ENCODE results near the gene RAB25.
A peak's percentile ranks its signal among the peaks of the same experiment; 100 is the strongest.
"Not testable (repeated sequence)": the region's sequence is repeated elsewhere in the genome, so short reads cannot be mapped to it uniquely, and the experiment has no call there.

Gene RAB25

DNA sequence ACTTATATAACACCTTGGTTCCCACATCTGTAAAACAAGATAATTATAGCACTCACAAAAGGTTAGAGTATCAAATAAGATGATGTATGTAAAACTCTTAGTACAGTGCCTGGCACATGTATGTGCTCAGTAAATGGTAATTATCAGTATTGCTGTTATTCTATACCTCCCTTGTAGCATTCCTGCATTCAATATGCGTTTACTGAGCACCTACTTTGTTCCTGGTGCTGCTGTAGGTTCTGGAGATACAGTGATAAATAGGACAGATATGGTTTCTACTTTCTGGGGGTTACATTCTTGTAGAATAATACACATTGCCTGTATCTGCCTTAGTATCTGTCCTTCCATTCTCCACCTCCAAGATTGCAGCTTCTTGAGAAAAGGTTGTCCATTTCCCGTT lies 39.0 kb upstream of the RAB25 start:
- DNase-seq (ENCODE audit: low read depth), result no peak
- TF ChIP-seq, protein P1, sequence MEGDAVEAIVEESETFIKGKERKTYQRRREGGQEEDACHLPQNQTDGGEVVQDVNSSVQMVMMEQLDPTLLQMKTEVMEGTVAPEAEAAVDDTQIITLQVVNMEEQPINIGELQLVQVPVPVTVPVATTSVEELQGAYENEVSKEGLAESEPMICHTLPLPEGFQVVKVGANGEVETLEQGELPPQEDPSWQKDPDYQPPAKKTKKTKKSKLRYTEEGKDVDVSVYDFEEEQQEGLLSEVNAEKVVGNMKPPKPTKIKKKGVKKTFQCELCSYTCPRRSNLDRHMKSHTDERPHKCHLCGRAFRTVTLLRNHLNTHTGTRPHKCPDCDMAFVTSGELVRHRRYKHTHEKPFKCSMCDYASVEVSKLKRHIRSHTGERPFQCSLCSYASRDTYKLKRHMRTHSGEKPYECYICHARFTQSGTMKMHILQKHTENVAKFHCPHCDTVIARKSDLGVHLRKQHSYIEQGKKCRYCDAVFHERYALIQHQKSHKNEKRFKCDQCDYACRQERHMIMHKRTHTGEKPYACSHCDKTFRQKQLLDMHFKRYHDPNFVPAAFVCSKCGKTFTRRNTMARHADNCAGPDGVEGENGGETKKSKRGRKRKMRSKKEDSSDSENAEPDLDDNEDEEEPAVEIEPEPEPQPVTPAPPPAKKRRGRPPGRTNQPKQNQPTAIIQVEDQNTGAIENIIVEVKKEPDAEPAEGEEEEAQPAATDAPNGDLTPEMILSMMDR (IDR thresholded peaks at IDR 0.05; ENCODE audit: low read depth, low read length, missing control alignments), result no peak
- H3K4me3 ChIP-seq (ENCODE audit: low read depth, low read length), result no peak overlapping the region

GRCh38 chr1:156024801-156025200 lies 36.2 kb upstream of the RAB25 start:
- no peak overlapping the region for H3K4me3 ChIP-seq (ENCODE audit: low read depth, low read length)
- TF ChIP-seq, protein P1 (IDR thresholded peaks at IDR 0.05; ENCODE audit: low read depth, low read length, missing control alignments), result no peak
- no peak for DNase-seq (ENCODE audit: low read depth)

DNA sequence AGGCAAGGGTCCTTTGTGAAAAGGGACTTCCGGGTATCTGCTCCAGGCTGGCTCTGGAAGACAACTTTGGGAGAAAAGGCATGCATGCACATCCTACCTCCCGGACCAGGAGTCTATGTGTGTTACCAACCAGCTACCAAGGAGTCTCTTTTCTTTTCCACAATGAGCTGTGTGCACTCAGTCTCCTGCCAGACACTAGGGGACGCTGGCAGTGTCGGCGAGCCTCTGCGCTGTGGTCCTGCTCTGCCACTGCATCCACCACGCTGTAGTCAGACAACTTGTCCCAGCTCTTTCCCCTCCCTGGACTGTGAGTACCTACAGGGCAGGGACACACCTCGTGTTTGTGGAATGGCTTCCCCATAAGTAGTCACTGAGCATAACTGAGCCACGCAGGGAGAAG lies 35.1 kb upstream of the RAB25 start:
- no peak overlapping the region for H3K4me3 ChIP-seq (ENCODE audit: low read depth, low read length)
- TF ChIP-seq, protein P1 (IDR thresholded peaks at IDR 0.05; ENCODE audit: low read depth, low read length, missing control alignments), result peak; percentile 71
- DNase-seq (ENCODE audit: low read depth), result no peak

- no peak for DNase-seq (ENCODE audit: low read depth)
- TF ChIP-seq, protein P1 (IDR thresholded peaks at IDR 0.05; ENCODE audit: low read depth, low read length, missing control alignments), result no peak
- no peak overlapping the region for H3K4me3 ChIP-seq (ENCODE audit: low read depth, low read length)
These were observed 34.4 kb upstream of the RAB25 start for GRCh38 chr1:156026588-156026987.

DNA sequence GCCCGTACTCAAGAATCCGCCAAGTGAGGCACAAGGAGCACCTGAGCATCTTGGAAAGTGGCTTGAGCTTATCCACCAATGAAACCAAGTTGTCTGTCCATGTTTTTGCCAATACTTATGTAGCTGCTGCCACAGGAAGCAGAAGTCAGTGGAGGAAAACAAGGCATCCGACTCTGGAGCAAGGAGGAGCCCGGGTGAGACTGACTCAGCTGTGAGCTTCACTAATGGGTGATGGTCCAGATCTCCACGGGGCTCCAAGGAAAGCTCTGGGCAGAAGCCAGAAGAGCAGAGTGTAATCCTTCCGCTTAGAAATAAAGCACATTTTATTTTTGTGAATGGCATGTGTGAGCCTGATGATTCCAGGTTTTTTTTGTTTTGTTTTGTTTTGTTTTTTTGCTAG lies 27.9 kb upstream of the RAB25 start:
- TF ChIP-seq, protein P1 (IDR thresholded peaks at IDR 0.05; ENCODE audit: low read depth, low read length, missing control alignments), result no peak
- DNase-seq (ENCODE audit: low read depth), result no peak
- no peak overlapping the region for H3K4me3 ChIP-seq (ENCODE audit: low read depth, low read length)

DNA sequence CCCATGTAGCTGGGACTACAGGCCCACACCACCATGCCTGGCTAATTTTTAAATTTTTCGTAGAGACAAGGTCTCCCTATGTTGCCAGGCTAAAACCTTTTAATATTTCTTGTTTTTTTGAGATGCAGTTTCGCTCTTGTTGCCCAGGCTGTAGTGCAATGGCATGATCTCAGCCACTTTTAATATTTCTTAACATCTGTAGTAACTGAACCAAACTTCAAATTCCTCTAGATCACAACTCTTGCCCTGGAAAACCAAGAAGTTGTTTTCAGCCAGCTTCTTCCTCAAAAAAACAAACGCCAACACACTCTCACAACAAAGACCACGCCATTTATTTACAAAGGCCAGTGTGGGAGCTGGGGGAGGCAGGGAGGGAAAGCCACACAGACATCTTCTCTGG lies 26.0 kb upstream of the RAB25 start:
- DNase-seq (ENCODE audit: low read depth); H3K4me3 ChIP-seq (ENCODE audit: low read depth, low read length): not testable (repeated sequence)

GRCh38 chr1:156042828-156043227 lies 18.1 kb upstream of the RAB25 start:
- no peak overlapping the region for H3K4me3 ChIP-seq (ENCODE audit: low read depth, low read length)
- TF ChIP-seq, protein P1 (IDR thresholded peaks at IDR 0.05; ENCODE audit: low read depth, low read length, missing control alignments), result no peak
- no peak for DNase-seq (ENCODE audit: low read depth)

GRCh38 chr1:156045076-156045475 lies 15.9 kb upstream of the RAB25 start:
- no peak overlapping the region for H3K4me3 ChIP-seq (ENCODE audit: low read depth, low read length)
- DNase-seq (ENCODE audit: low read depth), result no peak
- TF ChIP-seq, protein P1 (IDR thresholded peaks at IDR 0.05; ENCODE audit: low read depth, low read length, missing control alignments), result no peak
